ENCODE results near the gene GPR34. TPM values are rescaled to one million over a fixed set of nuclear protein-coding genes. Genes with fewer than 3 reads are reported as not detected.

Gene GPR34
- total and polyA plus RNA-seq, 2 of the 13 experiments (the other 11 are each of a cell fraction or from before 2014, with no cell fraction given), result not detected

DNA sequence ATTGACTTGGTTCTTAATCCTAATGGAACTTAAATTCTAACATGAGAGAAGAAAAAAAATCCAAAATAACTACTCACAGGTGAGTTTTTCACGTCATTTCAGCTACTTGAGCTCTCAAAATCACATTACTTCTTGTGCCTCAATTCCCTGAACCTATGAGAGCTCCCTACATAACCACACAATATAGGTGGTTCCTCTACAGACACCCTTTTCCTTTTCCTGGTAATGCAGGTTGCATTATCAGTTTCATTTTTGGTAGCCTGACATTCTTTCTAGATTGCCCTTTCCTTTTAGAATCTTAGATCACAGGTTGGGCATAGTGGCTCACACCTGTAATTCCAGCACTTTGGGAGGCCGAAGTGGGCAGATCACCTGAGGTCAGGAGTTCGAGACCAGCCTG, 4.3 kb downstream of the GPR34 start:
- no peaks in the 10 kb centered on the region for H3K4me1 ChIP-seq (ENCODE audit: insufficient read depth, low read length)
- H3K79me2 ChIP-seq (ENCODE audit: insufficient read depth, low read length), result no peaks in the 10 kb centered on the region
- CTCF ChIA-PET (ENCODE audit: low intra/inter-chr PET ratio, low total read pairs), result no interaction called here
- H3K27me3 ChIP-seq (ENCODE audit: control insufficient read depth in 1 of 2, insufficient read depth in 2 of 2, low read length in 2 of 2), result no peaks in the 10 kb centered on the region
- DNase-seq (ENCODE audit: low spot score) (no peak), FAIRE-seq (no peak), ATAC-seq (no peak)
- no TSS peak for BruUV-seq (replicated peaks)
- 98% methylated on average over 3 of the region's 3 CpGs for WGBS (ENCODE audit: low lambda C conversion rate)
- H3K4me3 ChIP-seq (replicated peaks in 1 of 3; ENCODE audit: insufficient read depth in 1 of 3, low read depth in 2 of 3, low read length in 3 of 3), result no peak overlapping the region
- no peaks in the 10 kb centered on the region for H3K36me3 ChIP-seq (replicated peaks in 1 of 2; ENCODE audit: control insufficient read depth in 1 of 2, insufficient read depth in 2 of 2, low read length in 2 of 2)
- H3K9ac ChIP-seq (ENCODE audit: insufficient read depth, low read depth, low read length), result no peak overlapping the region
- POLR2A ChIA-PET, result no interaction called here
- H3K27ac ChIP-seq (ENCODE audit: extremely low read length, insufficient read depth, low read length), result no peak overlapping the region
- H3K4me2 ChIP-seq (ENCODE audit: low read depth, low read length), result no peak overlapping the region
- intact Hi-C loops (cut with micrococcal nuclease; ENCODE audit: unreplicated experiment) (no loop called here), in situ Hi-C loops (cut with HindIII; ENCODE audit: extremely low pct_ligation_motif_present, low pct_unique_long_range_greater_than_20kb) (no loop called here)
- no peak overlapping the region for H2AFZ ChIP-seq (ENCODE audit: low read length)
- H3K9me3 ChIP-seq (ENCODE audit: low read length), result no peaks in the 10 kb centered on the region
- H4K20me1 ChIP-seq (ENCODE audit: insufficient read depth, low read length), result no peaks in the 10 kb centered on the region
- TF ChIP-seq, protein P1, sequence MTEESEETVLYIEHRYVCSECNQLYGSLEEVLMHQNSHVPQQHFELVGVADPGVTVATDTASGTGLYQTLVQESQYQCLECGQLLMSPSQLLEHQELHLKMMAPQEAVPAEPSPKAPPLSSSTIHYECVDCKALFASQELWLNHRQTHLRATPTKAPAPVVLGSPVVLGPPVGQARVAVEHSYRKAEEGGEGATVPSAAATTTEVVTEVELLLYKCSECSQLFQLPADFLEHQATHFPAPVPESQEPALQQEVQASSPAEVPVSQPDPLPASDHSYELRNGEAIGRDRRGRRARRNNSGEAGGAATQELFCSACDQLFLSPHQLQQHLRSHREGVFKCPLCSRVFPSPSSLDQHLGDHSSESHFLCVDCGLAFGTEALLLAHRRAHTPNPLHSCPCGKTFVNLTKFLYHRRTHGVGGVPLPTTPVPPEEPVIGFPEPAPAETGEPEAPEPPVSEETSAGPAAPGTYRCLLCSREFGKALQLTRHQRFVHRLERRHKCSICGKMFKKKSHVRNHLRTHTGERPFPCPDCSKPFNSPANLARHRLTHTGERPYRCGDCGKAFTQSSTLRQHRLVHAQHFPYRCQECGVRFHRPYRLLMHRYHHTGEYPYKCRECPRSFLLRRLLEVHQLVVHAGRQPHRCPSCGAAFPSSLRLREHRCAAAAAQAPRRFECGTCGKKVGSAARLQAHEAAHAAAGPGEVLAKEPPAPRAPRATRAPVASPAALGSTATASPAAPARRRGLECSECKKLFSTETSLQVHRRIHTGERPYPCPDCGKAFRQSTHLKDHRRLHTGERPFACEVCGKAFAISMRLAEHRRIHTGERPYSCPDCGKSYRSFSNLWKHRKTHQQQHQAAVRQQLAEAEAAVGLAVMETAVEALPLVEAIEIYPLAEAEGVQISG (CRISPR knock-in tag; IDR thresholded peaks at IDR 0.05), result no peak
- TF ChIP-seq MAFG (CRISPR knock-in tag; IDR thresholded peaks at IDR 0.05) (no peak), KLF9 (CRISPR knock-in tag; IDR thresholded peaks at IDR 0.05; ENCODE audit: low read depth) (no peak), RBM39 (IDR thresholded peaks at IDR 0.05; ENCODE audit: low read depth, low read length, poor library complexity, severe bottlenecking) (no peak), KDM6A (CRISPR knock-in tag; IDR thresholded peaks at IDR 0.05; ENCODE audit: low read depth) (no peak), NCOA5 (CRISPR knock-in tag; IDR thresholded peaks at IDR 0.05) (no peak), SMARCE1 (IDR thresholded peaks at IDR 0.05; ENCODE audit: borderline replicate concordance) (no peak), AGO2 (optimal IDR thresholded peaks at IDR 0.05; ENCODE audit: low read depth, low read length) (no peak), NFE2L1 (CRISPR knock-in tag; IDR thresholded peaks at IDR 0.05; ENCODE audit: borderline replicate concordance) (no peak)
- TF ChIP-seq, protein P2, sequence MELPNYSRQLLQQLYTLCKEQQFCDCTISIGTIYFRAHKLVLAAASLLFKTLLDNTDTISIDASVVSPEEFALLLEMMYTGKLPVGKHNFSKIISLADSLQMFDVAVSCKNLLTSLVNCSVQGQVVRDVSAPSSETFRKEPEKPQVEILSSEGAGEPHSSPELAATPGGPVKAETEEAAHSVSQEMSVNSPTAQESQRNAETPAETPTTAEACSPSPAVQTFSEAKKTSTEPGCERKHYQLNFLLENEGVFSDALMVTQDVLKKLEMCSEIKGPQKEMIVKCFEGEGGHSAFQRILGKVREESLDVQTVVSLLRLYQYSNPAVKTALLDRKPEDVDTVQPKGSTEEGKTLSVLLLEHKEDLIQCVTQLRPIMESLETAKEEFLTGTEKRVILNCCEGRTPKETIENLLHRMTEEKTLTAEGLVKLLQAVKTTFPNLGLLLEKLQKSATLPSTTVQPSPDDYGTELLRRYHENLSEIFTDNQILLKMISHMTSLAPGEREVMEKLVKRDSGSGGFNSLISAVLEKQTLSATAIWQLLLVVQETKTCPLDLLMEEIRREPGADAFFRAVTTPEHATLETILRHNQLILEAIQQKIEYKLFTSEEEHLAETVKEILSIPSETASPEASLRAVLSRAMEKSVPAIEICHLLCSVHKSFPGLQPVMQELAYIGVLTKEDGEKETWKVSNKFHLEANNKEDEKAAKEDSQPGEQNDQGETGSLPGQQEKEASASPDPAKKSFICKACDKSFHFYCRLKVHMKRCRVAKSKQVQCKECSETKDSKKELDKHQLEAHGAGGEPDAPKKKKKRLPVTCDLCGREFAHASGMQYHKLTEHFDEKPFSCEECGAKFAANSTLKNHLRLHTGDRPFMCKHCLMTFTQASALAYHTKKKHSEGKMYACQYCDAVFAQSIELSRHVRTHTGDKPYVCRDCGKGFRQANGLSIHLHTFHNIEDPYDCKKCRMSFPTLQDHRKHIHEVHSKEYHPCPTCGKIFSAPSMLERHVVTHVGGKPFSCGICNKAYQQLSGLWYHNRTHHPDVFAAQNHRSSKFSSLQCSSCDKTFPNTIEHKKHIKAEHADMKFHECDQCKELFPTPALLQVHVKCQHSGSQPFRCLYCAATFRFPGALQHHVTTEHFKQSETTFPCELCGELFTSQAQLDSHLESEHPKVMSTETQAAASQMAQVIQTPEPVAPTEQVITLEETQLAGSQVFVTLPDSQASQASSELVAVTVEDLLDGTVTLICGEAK (IDR thresholded peaks at IDR 0.05), result no peak
- TF ChIP-seq, protein P2 (CRISPR knock-in tag; IDR thresholded peaks at IDR 0.05), result no peak
- TF ChIP-seq, protein P3, sequence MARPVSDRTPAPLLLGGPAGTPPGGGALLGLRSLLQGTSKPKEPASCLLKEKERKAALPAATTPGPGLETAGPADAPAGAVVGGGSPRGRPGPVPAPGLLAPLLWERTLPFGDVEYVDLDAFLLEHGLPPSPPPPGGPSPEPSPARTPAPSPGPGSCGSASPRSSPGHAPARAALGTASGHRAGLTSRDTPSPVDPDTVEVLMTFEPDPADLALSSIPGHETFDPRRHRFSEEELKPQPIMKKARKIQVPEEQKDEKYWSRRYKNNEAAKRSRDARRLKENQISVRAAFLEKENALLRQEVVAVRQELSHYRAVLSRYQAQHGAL (CRISPR knock-in tag; IDR thresholded peaks at IDR 0.05; ENCODE audit: not compliant biosample characterization), result no peak
- TF ChIP-seq, protein P4, sequence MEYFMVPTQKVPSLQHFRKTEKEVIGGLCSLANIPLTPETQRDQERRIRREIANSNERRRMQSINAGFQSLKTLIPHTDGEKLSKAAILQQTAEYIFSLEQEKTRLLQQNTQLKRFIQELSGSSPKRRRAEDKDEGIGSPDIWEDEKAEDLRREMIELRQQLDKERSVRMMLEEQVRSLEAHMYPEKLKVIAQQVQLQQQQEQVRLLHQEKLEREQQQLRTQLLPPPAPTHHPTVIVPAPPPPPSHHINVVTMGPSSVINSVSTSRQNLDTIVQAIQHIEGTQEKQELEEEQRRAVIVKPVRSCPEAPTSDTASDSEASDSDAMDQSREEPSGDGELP (IDR thresholded peaks at IDR 0.05; ENCODE audit: borderline replicate concordance, low read depth), result no peak

Data from HepG2 (cell line).